H54 (cell line): ENCODE data around the gene GALNT10.

Source experiments
- DNase-seq: peaks from one replicate; pipeline ENCODE4 v3.0.0; 2011; ENCODE audit warnings: low spot score, mixed read lengths; ENCODE audit not compliant: insufficient read length
- FAIRE-seq: peaks from 3 replicates; lab custom pipeline; 2011; peaks lifted over from hg19 to GRCh38; lab: Jason Lieb, UNC
- POLR2A ChIP-seq: IDR thresholded peaks from 2 replicates; pipeline ENCODE4 v1.6.1; 2011; ENCODE audit warnings: low read depth, mild to moderate bottlenecking, low read length

Gene GALNT10

DNA sequence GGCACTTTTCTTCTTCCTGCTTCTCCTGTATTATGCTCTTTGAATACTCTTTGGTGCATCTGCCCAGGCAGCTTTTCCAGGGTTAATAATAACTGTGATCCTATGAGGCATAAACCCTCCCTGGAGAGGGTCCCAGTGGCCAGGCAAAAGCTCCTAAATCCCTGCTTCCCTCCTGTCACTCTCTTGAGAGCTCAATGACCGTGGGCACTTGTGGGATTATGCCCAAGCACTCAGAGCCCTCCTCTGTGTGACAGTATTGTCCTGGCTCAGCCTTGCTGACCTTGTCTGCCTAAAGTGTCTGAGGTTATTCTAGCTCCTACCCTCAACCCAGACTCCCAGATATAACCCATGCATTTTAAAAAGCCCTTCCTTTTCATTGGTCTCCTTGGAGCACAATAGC is 51.9 kb downstream of the GALNT10 start:
- TF ChIP-seq POLR2A = no peak

DNA sequence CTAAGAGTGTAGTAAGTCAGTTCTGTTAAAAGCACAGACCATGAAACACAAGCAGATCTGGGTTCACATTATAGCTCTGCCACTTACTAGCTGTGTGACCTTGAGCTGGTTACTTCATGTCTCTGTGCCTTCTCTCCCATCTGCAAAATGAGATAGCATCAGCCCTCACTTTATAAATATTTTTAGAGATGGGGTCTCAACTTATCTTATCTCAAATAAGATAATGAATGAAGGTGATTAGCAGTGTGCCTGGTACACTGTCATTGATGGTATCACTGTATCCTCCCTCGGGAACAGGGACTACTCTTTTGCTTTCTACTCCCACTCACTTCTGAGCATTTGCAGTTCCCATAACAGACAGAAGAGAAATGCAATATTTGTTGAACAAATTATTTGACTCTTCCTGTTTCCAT is 52.4 kb downstream of the GALNT10 start:
- no peak for TF ChIP-seq POLR2A
- DNase-seq (no peak), FAIRE-seq (no peak)

More for the DNA sequence above, 51.9 kb downstream of the GALNT10 start:
- no peak for FAIRE-seq
- no peak for DNase-seq

DNA sequence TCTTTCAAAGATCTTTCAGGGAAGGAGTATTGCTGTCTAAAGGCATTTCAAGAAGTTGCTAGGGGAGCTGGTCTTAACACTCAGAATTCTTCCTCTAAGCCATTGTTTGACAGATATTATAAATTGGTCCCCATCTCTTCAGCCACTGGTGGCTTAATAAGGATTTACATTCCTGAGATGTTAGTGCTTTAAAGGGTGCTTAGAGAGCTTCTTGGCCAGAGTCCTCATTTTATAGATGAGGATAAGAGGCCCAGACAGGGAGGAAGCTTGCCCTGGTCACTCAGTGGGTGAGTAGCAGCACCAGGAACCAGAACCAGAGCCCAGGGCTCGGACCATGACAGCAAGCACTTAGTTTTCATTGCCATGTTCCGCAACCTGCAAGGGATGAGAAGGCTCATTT is 53.2 kb downstream of the GALNT10 start:
- FAIRE-seq (no peak), DNase-seq (no peak)
- no peak for TF ChIP-seq POLR2A

DNA sequence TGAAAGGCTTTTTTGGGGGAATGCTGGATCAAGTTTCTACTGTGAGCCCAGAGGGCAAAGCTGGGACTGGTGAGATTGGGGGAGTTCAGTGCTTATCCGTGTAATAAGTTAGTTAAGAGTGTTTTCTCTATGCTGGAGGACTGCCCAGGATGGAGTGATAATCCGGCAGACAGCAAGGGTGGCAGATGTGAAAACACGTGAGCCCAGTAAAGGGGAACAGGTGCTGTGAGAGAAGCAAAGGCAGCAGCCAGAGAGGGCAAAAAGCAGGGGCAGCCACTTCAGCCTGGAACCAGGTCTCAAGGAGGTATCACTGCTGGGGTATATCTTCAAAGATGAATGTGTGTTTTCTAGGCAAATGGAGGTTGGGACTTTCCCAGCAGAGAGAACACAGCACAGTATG is 53.9 kb downstream of the GALNT10 start:
- FAIRE-seq = no peak
- no peak for TF ChIP-seq POLR2A
- no peak for DNase-seq

DNA sequence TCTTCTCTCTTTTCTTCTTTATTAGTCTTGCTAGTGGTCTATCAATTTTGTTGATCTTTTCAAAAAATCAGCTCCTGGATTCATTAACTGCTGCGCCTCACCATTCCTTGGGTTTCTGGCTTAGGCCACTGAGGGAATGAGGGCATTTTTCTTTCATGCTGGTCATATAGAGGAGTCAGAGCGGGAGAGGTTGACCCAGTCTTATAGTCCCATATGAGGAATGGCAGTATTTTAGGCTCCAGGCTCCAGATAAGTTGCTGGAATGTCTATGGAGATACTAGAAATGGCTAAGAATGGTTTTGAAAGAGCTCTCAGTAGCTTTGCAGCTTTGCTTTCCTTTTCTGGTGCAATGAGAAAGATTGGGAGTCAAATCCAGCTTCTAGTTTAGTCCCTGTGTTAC is 58.2 kb downstream of the GALNT10 start:
- TF ChIP-seq POLR2A = no peak
- FAIRE-seq = no peak
- DNase-seq = no peak

DNA sequence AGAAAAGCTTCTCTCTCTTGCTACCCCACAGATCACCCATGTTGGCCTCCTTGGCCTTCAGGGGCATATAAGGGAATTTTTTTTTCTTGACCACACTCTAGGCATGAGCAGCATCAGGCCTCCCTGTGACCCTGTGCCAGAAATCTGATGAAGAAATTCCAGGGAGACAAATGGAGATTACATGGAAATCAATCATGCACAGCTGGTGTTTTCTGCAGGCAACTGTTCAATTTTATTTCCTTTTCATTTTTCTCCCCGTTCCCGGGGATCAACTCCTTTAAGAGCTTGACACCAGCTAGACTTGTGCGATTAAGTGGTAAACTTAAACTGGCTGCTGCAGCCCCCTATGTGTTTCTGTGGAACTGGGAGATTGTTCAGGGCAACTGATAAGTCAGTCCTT is 59.3 kb downstream of the GALNT10 start:
- FAIRE-seq = no peak
- no peak for TF ChIP-seq POLR2A
- no peak for DNase-seq

DNA sequence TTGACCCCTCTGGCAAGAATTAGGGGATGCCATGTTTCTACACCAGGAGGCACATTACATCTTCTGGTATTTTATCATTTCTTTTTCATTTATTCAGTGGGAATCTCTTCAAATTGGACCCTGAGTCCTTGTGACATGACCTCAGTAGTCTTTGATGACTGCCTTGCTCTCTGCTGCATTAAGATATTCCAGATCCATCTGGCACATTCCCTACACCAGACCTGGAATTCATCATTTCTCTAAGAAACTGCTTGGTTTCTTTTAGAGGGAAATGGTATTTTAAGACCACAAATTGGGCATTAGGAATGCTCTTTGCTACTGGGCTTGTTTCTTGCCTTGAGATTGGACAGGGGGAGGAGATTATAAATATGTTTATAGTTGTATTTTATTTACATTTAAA is 61.0 kb downstream of the GALNT10 start:
- FAIRE-seq = no peak
- TF ChIP-seq POLR2A = no peak
- no peak for DNase-seq

DNA sequence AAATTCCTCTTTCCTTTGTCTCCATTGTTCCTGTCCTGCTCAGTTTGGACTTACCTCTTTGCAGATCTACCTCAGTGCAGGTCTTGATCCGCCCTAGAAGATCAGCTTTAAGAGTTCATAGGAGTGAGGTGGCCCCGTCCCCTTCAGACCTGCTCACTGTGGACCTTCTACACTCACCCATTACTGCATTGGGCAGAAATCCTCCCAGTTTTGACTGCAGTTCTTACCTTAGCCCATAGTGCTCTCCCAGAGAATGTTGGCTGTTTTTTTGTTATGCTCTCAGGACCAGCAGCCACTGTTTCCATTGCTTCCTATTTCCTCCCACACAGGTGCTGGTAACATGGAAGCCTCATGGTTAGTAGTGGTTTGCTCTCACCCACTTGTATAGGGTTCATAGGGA is 63.3 kb downstream of the GALNT10 start:
- DNase-seq = no peak
- FAIRE-seq = no peak
- TF ChIP-seq POLR2A = no peak

DNA sequence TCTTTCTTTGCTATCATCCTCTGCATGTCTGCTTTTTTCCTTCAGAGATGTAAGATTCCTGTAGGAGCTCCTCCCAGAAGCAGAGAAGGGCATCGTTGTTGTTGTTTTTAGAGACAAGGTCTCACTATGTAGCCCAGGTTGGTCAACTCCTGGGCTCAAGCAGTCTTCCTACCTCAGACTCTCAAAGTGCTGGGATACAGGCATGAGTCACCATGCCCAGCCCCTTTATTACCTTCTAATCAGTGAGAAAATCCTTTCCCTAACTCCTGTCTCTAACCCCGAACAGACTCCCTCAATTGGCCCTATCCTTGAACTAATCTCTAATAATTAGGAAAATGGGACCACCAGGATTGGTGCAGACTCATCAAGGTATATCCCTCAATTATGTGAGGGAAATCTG is 64.4 kb downstream of the GALNT10 start:
- FAIRE-seq (no peak), DNase-seq (no peak)
- TF ChIP-seq POLR2A = no peak

DNA sequence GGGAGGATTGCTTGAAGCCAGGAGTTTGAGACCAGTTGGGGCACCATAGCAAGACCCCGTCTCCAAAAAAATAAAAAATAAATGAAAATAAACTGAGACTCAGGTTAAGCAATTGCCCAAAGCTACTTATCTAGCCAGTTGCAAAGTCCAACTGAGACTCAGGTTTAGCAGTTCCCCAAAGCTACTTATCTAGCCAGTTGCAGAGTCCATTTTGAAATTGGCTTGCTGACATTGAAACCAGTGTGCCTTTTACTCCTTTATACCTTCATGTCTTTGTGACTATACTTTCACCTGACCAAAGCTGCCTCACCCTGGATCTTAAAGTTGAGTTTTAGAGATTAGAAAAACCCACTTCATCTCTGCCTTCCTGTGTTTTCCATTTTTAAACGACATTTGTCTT is 66.5 kb downstream of the GALNT10 start:
- TF ChIP-seq POLR2A = no peak
- DNase-seq (no peak), FAIRE-seq (no peak)

DNA sequence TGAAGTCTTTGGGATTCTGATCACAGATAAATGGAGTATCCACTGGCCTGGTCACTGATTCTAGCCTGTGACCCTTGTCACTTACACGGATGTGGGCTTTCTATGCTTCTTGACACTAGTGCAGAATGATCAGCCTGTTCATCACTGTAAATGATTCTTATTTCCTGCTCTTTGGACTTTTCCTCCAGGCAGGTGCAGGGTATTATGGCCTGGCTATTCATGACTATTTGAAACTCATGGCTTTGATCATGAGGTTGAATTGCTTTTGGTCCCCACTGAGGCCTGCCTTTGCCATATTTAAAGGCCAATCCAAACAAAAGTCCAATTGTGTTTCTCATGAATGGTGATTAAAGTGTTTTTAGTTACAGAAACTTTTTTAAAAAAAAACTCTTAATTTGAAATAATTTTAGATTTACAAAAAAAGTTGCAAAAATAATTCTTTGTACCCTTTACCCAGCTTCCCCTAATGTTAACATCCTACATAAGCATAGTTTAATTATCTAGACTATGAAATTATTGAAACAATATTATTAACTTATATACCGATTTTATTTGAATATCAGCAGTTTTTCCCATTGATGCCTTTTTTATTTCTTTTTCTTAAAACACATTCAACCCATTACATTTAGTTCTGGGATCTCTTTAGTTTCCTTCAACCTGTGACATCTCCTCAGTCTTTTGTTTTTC is 68.1 kb downstream of the GALNT10 start:
- DNase-seq = no peak
- no peak for FAIRE-seq
- TF ChIP-seq POLR2A = no peak

DNA sequence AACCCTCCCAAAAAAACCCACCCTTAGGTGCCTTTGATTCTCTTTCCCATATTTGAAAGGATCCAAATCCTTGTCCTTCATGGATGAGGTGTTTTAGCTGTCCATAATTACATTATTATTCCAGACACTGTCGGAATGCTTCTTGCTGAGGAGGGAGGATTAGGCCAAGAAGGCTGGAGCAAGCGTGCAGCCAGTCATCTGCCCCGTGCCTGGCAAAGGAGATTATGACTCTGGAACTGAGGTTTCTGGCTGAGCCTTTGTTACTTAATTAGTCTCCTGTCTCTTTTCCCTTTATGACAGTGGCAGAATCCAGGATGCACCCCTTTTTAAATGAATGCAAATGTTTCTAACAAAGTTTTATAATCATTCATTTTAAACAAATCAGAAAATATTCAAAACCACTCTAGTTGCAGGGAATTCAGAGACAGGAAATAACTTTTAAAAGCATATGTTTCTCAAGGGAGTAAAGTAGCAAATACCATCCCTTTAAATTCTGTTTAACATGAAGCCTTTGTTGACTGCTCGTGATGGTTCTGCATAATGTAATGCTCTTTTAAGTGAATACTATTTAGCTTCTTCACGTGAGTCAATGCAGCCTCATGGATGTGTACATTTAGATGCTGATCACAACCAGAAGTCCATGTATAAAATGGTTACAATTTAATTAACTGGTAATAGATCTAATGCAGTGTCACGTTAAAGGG is 69.8 kb downstream of the GALNT10 start:
- no peak for TF ChIP-seq POLR2A
- no peak for FAIRE-seq
- DNase-seq = no peak

DNA sequence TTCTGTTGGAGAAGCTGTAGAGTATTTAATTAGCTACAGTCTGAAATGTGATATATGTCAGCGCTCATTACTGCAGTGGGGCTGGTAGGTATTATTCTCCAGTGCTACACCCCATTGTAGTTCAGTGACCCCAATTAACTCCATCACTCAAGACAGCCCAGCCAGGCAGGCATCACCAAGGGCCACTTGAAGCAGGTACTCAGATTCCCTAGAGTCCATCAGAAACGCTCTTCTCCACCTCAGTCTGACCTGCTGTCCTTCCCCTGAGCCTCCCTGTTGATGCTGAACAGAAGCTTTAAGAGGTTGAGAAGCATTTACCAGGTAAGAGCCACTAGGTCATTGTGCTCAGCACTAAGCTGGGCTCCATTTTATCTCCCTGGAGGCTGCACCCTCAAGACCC is 71.8 kb downstream of the GALNT10 start:
- no peak for DNase-seq
- no peak for TF ChIP-seq POLR2A
- no peak for FAIRE-seq

DNA sequence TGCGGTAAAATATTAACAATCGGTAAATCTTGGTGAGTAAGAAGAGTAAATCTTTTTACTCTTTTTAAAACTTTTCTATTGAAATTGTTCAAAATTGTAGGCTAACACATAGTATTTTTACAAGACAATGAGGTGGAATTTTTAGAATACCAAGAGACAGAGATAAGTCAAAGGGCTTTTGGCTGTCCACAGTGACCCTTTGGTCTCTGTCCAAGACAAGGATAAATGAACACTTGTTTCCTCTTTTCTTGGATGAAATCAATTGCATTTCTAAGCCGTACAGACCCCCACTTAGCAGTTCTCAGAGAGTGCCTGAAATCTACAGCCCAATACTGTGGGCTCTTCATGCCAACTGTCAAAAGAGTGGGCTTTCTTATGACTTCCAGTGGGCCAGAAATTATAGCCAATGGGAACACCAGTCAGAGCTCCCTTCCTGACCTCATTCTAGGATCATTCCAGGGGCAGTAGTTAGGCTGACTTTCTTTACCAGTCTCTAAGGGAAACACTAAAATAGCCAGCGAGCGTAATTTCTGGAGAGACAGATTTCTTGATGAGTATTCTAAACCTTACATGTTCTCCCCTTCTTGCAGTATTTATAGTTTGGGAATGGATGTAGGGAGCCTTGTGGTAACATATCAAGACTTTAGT is 74.1 kb downstream of the GALNT10 start:
- no peak for TF ChIP-seq POLR2A
- DNase-seq (no peak), FAIRE-seq (no peak)

DNA sequence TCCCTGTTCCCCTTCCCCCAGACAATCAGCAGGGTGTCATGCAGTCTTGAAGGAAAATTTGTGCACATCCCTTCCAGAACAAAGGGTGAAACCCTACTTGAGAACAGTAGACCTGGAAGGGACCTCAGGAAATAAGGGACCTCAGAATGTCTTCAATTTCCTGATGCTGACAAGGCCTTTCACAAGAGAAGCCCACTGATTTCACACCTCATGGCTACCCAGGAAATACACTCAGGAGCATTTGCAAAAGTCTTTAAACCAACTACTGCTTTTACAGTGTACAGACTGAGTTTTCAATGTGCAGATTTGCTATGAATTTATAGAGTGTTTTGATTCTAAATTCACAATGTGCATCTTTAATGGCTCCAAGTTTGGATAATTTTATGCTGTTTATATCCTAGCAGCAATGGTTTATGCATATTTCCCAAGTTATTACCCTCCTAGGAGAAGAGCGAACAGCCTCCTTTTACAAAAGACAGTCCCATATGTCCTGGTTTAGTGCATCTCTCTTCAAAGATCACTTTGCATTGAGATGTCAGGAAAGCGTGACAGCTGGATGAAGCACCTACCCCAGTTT is 74.8 kb downstream of the GALNT10 start:
- FAIRE-seq (no peak), DNase-seq (no peak)
- TF ChIP-seq POLR2A = no peak
